GM12892 (cell line): Measurements from ENCODE around the gene CCND1.

ENCODE experiments used
- DNase-seq: peaks from one replicate; pipeline ENCODE4 v3.0.0; 2011; ENCODE audit not compliant: insufficient read length
- FAIRE-seq: peaks from 2 replicates; lab custom pipeline; 2011; peaks lifted over from hg19 to GRCh38; lab: Jason Lieb, UNC
- POLR2A ChIP-seq: IDR thresholded peaks from 2 replicates; pipeline ENCODE4 v1.6.1; 2011; ENCODE audit warnings: low read depth, low read length, control low read depth
- POLR2AphosphoS5 ChIP-seq: IDR thresholded peaks from 2 replicates; pipeline ENCODE4 v1.6.1; 2011; ENCODE audit warnings: low read depth, low read length, control low read depth
- TAF1 ChIP-seq: IDR thresholded peaks from 2 replicates; pipeline ENCODE4 v1.6.1; 2011; ENCODE audit warnings: low read depth, mild to moderate bottlenecking, control low read depth, low read length, borderline replicate concordance

Gene CCND1

GRCh38 chr11:69658626-69659450 lies 17.9 kb downstream of the CCND1 start:
- no peak for TF ChIP-seq POLR2A
- no peak for TF ChIP-seq TAF1
- no peak for TF ChIP-seq POLR2AphosphoS5
- DNase-seq (no peak), FAIRE-seq (no peak)

- FAIRE-seq (no peak), DNase-seq (no peak)
- no peak for TF ChIP-seq POLR2A
- no peak for TF ChIP-seq TAF1
- TF ChIP-seq POLR2AphosphoS5, result no peak
Measured at GRCh38 chr11:69659591-69659990, 18.6 kb downstream of the CCND1 start.

- DNase-seq (no peak), FAIRE-seq (no peak)
- TF ChIP-seq POLR2AphosphoS5, result no peak
Measured at GRCh38 chr11:69660001-69660500, 19.1 kb downstream of the CCND1 start.

- DNase-seq, result no peak
- no peak for TF ChIP-seq TAF1
- FAIRE-seq, result no peak
Measured at GRCh38 chr11:69661413-69661715, 20.4 kb downstream of the CCND1 start.

GRCh38 chr11:69662021-69662698 lies 21.2 kb downstream of the CCND1 start:
- no peak for TF ChIP-seq TAF1
- no peak for TF ChIP-seq POLR2A
- TF ChIP-seq POLR2AphosphoS5, result no peak
- no peak for FAIRE-seq
- no peak for DNase-seq

GRCh38 chr11:69662806-69663205 lies 21.9 kb downstream of the CCND1 start:
- no peak for TF ChIP-seq POLR2A
- no peak for TF ChIP-seq TAF1
- no peak for DNase-seq
- no peak for FAIRE-seq

GRCh38 chr11:69663326-69663725 lies 22.4 kb downstream of the CCND1 start:
- FAIRE-seq (no peak), DNase-seq (no peak)
- no peak for TF ChIP-seq TAF1
- no peak for TF ChIP-seq POLR2AphosphoS5
- TF ChIP-seq POLR2A, result no peak

- TF ChIP-seq POLR2A (no peak), TAF1 (no peak), POLR2AphosphoS5 (no peak)
- DNase-seq (no peak), FAIRE-seq (no peak)
Measured at GRCh38 chr11:69664103-69664775, 23.3 kb downstream of the CCND1 start.

GRCh38 chr11:69664901-69665300 lies 23.9 kb downstream of the CCND1 start:
- TF ChIP-seq POLR2A, result no peak
- TF ChIP-seq POLR2AphosphoS5, result no peak
- no peak for TF ChIP-seq TAF1
- no peak for DNase-seq
- FAIRE-seq, result no peak

GRCh38 chr11:69665669-69666068 lies 24.7 kb downstream of the CCND1 start:
- DNase-seq, result no peak
- TF ChIP-seq POLR2A, result no peak
- no peak for TF ChIP-seq POLR2AphosphoS5
- TF ChIP-seq TAF1, result no peak
- FAIRE-seq, result no peak

GRCh38 chr11:69666261-69666660 lies 25.3 kb downstream of the CCND1 start:
- FAIRE-seq, result no peak
- TF ChIP-seq TAF1 (no peak), POLR2AphosphoS5 (no peak), POLR2A (no peak)
- DNase-seq, result no peak
